Skeletal muscle cell (primary cell): ENCODE measurements around the gene SIK2.

Experiments used
- DNase-seq: peaks from one replicate; pipeline ENCODE4 v3.0.0-alpha.2; 2010; ENCODE audit warnings: low read depth
- H3K4me3 ChIP-seq: 2 replicates; pipeline ENCODE4 v1.5.1; 2011; ENCODE audit warnings: low read depth, mild to moderate bottlenecking, control low read depth, low read length, moderate library complexity

The SIK2 gene

GRCh38 chr11:111612224-111612623 is 10.0 kb downstream of the SIK2 start:
- no peak for DNase-seq
- no peak overlapping the region for H3K4me3 ChIP-seq

DNA sequence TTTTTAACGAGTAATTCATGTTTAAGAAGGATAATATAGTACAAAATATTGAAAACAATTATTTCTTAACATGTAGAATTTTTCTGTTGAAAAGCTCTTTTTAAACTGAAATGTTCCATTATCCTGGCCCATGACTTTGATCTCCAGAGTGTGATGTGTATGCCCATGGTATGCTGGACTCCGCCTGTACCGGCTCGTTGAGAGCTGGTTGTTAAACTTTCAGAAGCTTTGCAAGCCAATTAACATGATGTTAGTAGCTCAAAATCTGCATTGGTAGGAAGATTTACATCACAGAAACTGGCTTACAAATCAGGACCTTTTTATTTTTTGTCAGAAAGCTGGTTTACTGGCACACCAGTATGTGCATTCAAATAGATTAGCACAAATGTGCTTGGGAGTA is 15.0 kb downstream of the SIK2 start:
- H3K4me3 ChIP-seq: no peak overlapping the region
- no peak for DNase-seq

DNA sequence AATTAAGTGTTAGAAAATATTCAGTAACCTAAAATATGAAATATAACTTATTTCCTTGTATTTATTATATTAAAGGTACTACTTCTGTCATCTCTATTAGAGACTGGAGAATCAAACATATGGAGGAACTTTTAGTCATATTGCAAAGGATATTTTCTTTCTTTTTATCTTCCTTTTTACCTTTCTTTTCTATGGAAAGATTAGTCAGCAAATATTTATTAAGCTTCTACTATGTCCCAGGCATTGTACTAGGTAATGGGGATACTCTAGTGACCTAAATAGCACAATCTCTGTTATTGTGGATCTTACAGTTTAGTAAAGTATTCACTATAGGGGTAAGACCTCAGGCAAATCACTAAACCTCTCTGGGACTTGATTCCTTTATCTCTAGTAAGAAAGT is 18.3 kb downstream of the SIK2 start:
- no peak for DNase-seq
- H3K4me3 ChIP-seq: no peak overlapping the region

DNA sequence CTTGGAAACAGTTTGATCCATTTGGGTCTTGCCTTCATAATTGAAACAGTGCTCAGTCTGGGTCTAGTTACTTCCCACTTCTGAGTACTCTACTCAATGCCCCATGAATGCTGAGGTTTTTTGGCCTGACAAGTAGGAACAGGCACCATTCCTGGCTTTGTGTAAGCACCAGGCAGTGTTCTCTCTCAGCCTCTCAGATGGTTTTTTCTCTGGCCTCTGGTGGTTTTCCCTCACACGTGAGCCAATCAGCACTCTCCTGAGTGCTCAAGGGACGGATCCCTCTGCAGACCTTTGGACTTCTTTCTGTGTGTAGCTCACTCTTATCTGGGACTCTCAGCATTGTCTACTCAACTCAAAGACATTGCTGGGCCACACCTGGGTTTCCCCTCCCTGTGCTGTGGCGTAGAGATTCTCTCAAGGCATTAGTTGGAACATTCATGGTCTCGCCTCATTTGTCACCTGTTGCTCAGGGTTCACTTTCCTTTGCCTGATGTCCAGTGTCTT is 21.3 kb downstream of the SIK2 start:
- no peak for DNase-seq
- H3K4me3 ChIP-seq: no peak overlapping the region

- no peak for DNase-seq
- H3K4me3 ChIP-seq: no peak overlapping the region
These were observed 22.4 kb downstream of the SIK2 start for GRCh38 chr11:111624608-111625007.

GRCh38 chr11:111627591-111627990 is 25.3 kb downstream of the SIK2 start:
- H3K4me3 ChIP-seq: no peak overlapping the region
- DNase-seq: no peak

DNA sequence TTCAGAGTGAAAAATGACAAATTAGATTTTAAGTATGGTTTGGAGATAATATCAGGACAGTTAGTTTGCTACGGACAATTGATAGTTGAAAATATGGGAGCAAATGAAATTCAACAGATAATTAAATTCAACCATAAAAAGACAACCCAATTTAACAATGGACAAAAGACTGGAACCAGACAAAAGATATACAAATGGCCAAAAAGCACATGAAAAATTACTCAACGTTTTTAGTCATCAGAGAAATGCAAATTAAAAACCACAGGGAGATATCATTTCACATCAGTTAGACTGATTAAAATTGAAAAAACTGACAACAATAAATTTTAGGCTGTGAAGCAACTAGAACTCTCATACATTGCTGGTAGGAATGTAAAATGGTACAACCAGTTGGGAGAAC is 27.2 kb downstream of the SIK2 start:
- DNase-seq: no peak

GRCh38 chr11:111631024-111631665 is 28.9 kb downstream of the SIK2 start:
- no peak for DNase-seq
- no peak overlapping the region for H3K4me3 ChIP-seq

More for the DNA sequence above, 27.2 kb downstream of the SIK2 start:
- H3K4me3 ChIP-seq: no peak overlapping the region

- peak; percentile 41 for DNase-seq
- H3K4me3 ChIP-seq: no peak overlapping the region
These were observed 29.4 kb downstream of the SIK2 start for GRCh38 chr11:111631666-111632039.

GRCh38 chr11:111632516-111633220 is 30.4 kb downstream of the SIK2 start:
- DNase-seq: no peak
- H3K4me3 ChIP-seq: no peak overlapping the region

DNA sequence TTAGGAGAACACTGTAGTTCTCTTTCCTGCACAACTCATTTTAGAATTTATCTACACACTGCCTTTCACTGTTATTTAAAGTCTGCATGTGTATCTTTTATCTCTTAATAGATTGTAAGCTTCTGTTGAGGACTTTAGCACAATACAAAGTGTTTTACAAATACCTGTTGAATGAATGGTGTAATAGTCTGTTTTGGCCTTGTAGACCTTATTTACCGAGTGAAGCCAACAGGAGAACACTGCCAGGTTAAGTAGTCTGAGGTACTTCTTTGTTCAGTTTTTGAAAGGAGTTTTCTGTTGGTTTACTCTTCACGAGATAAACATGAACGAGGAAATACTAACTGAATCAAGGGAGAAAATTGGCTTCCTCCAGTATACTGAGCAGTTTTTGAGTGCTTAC is 31.0 kb downstream of the SIK2 start:
- no peak for DNase-seq
- H3K4me3 ChIP-seq: no peak overlapping the region

DNA sequence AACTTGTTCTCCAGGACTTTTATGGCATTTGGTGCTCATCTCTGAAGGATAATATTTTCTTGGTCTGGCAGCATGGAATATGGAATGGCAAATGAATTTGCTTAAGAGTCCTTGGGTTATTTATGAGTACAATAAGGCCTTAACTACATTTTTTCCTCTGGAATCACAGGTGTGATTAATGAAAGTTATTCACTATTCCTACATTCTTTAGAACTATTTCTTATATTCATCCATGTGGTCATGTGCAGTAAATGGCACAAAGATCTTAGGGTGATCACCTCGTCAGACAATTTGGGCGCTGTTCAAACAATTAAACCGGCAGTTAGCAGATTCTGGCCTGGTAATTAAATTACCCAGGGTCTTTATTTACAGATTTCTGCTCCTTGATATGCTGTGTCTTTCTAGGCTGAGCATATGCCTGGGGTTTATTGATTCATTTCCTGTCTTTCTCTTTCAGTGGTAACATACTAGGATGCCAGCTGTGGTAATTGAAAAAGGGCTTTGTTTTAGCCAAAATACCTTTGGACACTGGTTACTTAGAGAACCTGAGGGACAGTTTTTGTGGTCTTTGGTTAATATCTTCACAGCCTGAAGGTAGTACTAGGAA is 31.6 kb downstream of the SIK2 start:
- no peak for DNase-seq
- no peak overlapping the region for H3K4me3 ChIP-seq

GRCh38 chr11:111634981-111635705 is 32.9 kb downstream of the SIK2 start:
- DNase-seq: peak; percentile 25
- no peak overlapping the region for H3K4me3 ChIP-seq

DNA sequence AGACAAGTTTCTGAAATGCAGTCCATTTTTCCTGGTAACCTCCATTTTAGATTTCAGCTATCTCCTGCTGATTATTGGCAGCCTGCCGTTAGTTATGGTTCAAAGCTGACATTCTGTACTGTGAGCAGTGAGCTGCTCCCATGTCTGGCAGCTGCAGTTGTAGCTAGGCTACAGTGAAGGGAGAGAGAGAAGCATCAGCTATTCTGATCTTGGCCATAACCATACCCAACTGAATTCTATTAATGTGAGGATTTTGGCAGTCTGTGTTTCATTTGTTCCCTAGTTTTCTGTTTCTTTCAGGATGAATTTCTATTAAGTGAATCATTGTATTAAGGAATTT is 33.4 kb downstream of the SIK2 start:
- DNase-seq: peak; percentile 39
- no peak overlapping the region for H3K4me3 ChIP-seq

GRCh38 chr11:111637885-111638284 is 35.6 kb downstream of the SIK2 start:
- no peak for DNase-seq
- no peak overlapping the region for H3K4me3 ChIP-seq

DNA sequence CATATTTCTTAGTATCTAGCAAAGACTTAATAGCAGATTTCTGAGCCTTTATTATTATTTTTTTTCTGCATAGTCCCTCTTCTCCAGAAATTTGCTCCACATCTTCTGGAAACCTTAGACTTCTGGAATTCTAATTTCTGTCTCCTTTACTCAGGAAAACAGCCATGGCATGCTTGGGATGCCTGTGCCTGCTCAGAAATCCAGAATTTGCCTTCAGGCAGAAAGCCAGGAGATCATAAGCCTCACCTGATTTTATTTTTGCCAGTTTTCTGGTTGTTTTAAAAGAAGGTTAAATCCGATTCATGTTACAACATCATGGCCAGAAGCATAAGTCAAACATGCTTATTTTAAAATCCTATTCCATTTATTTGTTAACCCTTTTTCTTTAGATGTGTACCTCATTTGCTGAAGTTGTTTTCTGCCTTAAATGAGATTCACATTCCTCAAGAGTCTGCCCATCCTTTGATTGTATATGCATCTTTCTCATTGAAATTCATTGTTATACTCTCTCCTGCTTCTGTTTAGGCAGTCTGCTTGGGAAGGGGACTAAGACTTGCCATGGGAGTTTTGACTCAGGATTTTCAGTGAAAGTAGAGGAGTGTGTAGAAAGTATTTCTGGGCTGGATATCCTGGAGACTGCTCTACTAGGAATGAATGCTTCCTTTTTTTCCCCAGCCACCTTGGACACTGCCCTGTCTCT is 37.1 kb downstream of the SIK2 start:
- no peak overlapping the region for H3K4me3 ChIP-seq
- no peak for DNase-seq

GRCh38 chr11:111641339-111642015 is 39.2 kb downstream of the SIK2 start:
- DNase-seq: no peak
- no peak overlapping the region for H3K4me3 ChIP-seq

DNA sequence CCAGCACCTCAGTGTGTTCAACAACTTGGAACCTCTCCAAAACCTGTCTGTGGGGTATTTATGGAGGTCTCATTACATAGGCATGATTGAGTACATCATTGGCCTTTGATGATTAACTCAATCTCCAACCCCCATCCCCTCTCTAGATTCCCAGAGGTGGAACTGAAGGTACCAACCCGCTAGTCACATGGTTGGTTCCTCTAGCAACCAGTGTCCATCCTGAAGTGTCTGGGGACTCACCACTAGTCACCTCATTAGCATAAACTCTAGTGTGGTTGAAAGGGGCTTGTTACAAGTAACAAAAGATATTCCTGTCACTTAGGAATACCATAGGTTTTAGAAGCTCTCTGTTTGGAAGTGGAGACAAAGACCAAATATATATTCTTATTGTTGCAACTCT is 40.3 kb downstream of the SIK2 start:
- H3K4me3 ChIP-seq: no peak overlapping the region
- DNase-seq: no peak

DNA sequence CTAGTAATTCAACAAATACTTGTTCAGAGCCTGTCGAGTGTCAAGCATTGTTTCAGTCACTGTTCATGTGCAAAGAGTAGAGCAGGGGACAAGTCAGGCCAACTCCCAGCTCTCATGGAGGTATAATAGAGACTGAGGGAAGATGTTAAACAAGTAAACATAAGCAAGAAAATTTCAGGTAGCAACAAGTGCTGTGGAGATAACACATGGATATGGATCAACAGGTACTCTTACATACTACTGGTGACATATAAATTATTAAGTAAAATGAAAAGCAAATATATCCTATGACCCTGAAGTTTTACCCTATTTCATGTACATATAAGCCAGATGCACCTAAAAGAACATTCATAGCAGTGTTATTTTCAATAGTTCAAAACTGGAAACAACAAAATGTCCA is 42.7 kb downstream of the SIK2 start:
- H3K4me3 ChIP-seq: no peak overlapping the region
- no peak for DNase-seq
